HG02852 (cell line): Measurements from ENCODE around the gene PLEKHB1.

Experiments used
- ATAC-seq: cut with Tn5 transposase; IDR thresholded peaks from one replicate; pipeline ENCODE4 v1.9.1; 2021; ENCODE audit warnings: mild to moderate bottlenecking, moderate library complexity; ENCODE audit not compliant: unreplicated experiment

The PLEKHB1 gene, protein sequence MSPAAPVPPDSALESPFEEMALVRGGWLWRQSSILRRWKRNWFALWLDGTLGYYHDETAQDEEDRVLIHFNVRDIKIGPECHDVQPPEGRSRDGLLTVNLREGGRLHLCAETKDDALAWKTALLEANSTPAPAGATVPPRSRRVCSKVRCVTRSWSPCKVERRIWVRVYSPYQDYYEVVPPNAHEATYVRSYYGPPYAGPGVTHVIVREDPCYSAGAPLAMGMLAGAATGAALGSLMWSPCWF

DNA sequence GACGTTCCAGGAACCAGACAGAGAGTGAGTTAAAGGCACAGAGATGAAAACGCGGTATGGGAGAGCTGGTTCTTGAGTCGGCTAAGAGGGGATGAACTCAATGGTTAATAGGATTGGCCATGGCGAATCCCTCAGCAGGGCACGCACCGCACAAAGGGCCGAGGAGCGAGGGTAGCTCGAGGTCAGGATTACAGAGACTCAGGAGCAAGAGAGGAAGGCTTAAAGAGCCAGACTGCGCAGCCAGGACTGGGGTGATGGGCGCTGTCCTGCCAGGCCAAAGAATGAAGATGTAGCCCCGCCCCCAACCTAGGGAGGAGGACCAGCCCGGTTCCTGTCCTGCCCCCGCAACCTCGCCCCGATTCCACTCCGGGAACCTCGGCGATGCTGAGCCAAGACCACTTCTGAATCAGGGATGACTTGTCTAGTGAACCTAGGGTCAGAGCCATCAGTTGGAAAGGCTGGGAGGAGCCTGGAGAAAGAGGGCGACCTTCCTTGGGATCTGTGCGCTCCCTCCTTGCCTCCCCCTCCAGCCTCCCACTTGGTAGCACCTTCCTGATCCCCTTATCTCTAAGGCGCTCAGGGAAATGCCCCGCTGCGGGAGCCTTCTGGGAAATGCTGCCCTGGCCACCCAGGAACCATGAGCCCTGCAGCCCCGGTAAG is at the start of gene PLEKHB1:
PLEKHB1 (plus strand) TSS at position 610 of the 660 bp plus-strand sequence; CDS start at position 638, 28 bp downstream.
- no peak for ATAC-seq

GRCh38 chr11:73597336-73597955 is 48.9 kb upstream of the PLEKHB1 start:
- no peak for ATAC-seq

- ATAC-seq, result peak; percentile 90
Observed at GRCh38 chr11:73597956-73598718, 48.2 kb upstream of the PLEKHB1 start, which contains the start of gene FAM168A. TSS of gene FAM168A (minus strand) at chr11:73598112. CDS start at chr11:73468474, 129,638 bp downstream.

DNA sequence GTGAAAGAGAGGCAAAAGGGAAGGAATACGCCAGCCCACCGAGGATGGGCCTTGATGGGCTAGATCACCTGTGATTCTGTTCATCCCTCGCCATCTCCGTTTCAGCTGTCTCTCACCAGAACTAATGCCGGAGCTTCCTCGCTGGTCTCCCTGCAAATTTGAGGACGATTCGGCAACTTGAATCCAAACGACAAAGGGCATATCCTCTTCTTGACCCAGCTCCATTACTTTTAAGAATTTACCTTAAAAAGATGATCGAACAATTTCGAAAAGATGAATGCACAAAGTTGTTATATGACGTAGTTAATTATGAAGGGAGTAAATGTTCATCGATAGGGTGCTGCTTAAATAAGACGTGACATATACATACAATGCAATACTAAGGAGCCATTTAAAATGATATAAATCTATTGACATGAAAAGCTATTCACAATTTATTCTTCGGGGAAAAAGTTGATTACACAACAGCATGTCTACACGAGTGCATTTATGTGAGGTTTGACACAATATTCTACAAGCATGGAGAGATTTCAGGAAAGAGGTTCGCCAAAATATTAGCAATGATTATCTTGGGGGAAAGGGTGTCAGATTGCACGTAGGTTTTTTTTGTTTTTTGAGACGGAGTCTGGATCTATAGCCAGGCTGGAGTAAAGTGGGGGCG is 47.5 kb upstream of the PLEKHB1 start:
- ATAC-seq, result peak; percentile 19

DNA sequence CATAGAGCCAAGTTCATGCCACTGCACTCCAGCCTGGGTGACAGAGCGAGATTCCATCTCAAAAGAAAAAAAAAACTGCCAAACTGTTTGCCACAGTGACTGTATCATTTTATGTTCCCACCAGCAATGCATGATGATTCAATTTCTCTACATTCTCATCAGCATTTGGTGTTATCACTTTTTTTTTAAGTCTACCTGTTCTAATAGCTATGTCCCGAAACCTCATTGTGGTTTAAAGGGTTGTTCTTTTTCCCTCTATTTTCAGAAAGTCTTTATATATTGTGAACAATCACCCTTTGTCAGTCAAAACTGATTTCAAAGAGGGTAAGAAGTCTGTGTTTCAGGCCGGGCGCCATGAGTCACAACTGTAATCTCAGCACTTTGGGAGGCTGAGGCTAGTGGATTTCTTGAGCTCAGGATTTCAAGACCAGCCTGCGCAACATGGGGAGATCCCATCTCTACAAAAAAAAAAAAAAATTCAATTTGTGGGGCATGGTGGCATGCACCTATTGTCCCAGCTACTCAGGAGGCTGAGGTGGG is 33.7 kb upstream of the PLEKHB1 start:
- no peak for ATAC-seq

DNA sequence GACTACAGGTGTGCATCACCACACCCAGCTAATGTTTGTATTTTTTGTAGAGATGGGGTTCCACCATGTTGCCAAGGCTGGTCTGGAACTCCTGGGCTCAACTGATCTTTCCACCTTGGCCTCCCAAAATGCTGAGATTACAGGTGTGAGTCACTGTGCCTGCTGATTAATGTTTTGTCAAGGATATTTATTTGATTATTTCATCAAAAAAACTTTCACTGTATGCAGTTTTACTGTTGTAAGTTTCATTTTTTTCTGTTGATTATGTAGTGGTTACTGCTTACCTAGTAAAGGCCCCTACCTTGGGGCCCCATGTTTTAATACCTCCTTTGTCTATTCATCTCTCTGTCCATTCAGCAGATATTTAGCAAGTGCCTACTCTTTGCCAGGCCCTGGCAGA is 31.8 kb upstream of the PLEKHB1 start:
- ATAC-seq, result no peak

DNA sequence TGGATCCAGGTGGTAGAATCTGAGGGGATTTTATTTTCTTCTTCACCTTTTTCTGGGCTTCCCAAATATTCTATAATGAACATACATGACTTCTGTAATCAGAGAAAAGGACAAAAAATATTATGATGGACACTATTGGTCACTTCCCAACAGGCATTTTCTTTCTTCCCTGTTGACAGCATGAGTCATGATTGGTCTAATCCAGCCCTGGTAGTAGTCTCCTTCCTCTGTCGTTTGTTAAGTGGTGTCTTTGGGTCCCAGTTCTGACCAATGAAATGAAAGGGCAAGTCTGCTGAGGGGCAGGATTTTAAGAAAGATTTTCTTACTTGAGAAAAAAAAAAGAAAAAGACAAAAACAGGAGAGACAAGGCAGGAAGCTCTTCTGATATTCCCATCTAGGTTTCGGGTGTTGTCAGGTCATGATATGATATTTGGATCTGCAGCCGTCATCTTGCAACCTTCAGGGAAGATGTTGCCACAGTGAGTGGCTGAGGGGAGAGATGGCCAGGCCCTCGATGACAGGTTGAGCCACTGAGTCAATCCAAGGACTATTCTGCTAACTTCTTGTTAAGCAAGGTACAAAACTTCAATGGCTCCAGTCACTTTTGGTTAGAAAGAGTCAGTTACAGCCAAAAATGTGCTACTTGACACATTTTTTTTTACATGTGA is 23.3 kb upstream of the PLEKHB1 start:
- ATAC-seq, result no peak

- ATAC-seq, result no peak
Observed at GRCh38 chr11:73623686-73624085, 22.7 kb upstream of the PLEKHB1 start.

- no peak for ATAC-seq
Observed at GRCh38 chr11:73625696-73626318, 20.6 kb upstream of the PLEKHB1 start.

DNA sequence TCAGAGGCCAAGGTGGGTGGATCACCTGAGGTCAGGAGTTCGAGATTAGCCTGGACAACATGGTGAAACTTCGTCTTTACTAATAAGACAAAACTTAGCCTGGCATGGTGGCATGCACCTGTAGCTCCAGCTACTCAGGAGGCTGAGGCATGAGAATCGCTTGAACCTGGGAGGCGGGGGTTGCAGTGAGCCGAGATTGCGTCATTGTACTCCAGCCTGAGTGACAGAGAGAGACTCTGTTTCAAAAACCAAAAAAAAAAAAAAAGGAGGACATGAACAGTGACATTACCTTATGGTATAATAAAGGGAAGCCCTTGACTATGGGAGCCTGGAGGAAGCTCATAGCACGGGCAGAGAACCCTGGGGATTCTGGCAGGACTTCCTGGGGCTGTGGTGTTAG is 16.5 kb upstream of the PLEKHB1 start:
- no peak for ATAC-seq

DNA sequence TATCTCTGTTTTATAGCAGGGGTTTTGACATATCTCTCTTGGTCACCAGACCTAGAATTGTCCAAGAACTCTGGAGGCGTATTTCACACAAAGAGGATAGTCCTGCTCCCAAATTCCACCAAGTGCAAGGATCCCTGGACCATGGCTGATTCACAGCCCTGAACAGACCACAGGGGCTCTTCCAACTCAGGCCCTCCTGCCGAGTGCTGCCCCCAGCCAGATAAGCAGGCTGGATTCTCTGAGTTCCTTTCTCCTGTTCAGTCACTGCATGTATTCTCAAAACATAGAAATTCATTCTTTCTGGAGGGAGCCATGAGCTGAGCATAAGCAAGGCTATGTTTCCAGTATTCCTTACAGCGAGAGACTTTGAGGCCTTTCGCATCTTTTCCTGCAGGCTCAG is 13.4 kb upstream of the PLEKHB1 start:
- ATAC-seq, result no peak

DNA sequence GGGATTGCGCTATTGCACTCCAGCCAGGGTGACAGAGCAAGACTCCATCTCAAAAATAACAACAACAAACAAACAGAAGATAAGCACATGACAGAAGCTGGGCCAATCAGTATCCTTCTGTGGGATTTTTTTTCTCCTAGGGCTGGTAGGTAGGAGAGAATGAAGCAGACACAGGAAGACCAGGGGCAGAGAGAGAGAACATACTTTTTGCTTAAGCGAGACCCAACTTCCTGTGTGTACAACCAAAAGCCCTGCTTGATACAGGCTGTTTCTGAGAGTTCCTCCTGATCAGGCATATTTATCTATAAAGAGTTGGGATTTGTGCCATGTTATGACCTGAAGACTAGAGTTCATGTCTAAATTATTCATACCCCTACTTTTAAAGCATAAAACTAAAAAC is 12.4 kb upstream of the PLEKHB1 start:
- ATAC-seq, result no peak

DNA sequence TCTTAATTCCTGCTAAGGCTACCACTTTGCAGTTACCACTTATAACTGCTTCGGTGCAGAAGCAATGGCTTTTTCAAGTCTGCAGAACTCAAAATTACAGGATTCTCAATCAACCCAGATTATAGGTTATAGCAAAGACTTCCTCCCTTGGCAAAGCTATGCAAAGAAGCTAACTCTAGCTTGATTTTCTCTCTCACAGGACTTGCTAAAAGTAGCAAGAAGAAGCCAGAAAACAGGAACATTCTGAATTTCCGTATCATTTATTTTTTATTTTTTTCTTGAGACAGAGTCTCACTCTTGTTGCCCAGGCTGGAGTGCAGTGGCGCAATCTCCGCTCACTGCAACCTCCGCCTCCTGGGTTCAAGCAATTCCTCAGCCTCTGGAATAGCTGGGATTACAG is 10.7 kb upstream of the PLEKHB1 start:
- no peak for ATAC-seq

- ATAC-seq, result no peak
Observed at GRCh38 chr11:73636249-73636648, 10.1 kb upstream of the PLEKHB1 start.

- ATAC-seq, result no peak
Observed at GRCh38 chr11:73637012-73637411, 9.4 kb upstream of the PLEKHB1 start.

- no peak for ATAC-seq
Observed at GRCh38 chr11:73640592-73640991, 5.8 kb upstream of the PLEKHB1 start.

- no peak for ATAC-seq
Observed at GRCh38 chr11:73641668-73642067, 4.7 kb upstream of the PLEKHB1 start.

DNA sequence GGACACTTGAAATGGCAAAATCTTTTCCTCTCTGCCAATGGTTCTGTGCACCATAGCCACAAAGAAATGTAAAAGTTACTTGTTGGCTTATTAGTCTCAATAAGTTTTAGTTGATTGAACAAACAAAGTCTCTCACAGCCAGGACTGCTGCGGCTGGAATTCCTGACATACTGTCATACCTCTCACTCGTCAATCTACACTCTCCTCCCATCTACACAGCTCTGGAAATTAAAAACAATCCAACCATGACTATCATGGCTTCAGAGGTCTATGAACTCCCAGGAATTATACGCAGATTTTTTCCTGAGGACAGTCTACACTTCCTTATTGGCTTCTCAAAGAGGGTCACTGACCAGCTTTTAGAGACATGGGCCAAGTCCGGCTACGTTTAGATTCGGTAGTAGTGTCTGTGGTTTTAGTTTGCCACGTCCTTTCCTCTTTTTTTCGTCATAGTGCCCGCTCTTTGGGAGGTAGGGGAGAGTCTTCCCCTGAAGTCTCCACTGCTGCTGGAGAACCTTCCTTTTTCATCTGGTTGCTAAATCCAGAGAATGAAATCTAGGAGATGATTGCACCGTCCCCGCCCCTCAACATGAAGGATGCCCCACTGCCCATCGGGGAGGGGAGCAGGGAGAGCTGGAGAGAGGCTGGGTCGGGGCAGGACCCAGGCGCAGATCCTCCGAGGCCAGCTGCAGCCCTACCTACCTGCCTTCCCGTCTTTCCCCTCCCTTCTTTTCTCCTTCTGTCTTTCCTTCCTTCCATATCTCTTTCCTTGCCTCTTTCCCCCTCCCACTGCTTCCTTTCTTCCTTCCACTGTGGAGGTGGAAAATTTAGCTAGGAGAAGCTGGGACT is 1.0 kb upstream of the PLEKHB1 start:
- ATAC-seq, result no peak
